NCI-H82 treated with DMSO at 0.1 percent for 48 hours (cell line): Measurements from ENCODE around the gene CD40.

Source experiments
- DNase-seq: peaks from one replicate; lab custom pipeline; 2025; ENCODE audit not compliant: unreplicated experiment; lab: John Stamatoyannopoulos, UW

Gene CD40

GRCh38 chr20:46171476-46171875 lies 53.4 kb downstream of the CD40 start:
- no peak for DNase-seq

GRCh38 chr20:46171909-46172308 lies 53.8 kb downstream of the CD40 start:
- no peak for DNase-seq

- no peak for DNase-seq
Measured at GRCh38 chr20:46172455-46172854, 54.3 kb downstream of the CD40 start.

- DNase-seq: no peak
Measured at GRCh38 chr20:46172961-46173536, 54.9 kb downstream of the CD40 start.

GRCh38 chr20:46173652-46174468 lies 55.7 kb downstream of the CD40 start:
- DNase-seq: no peak

GRCh38 chr20:46174469-46175126 lies 56.5 kb downstream of the CD40 start:
- no peak for DNase-seq

GRCh38 chr20:46175127-46175494 lies 57.0 kb downstream of the CD40 start:
- DNase-seq: no peak

GRCh38 chr20:46176739-46177378 lies 58.7 kb downstream of the CD40 start:
- no peak for DNase-seq

- DNase-seq: no peak
Measured at GRCh38 chr20:46177768-46178167, 59.7 kb downstream of the CD40 start.

- DNase-seq: no peak
Measured at GRCh38 chr20:46178891-46179290, 60.8 kb downstream of the CD40 start.
